IPS-18a (cell line): ENCODE measurements around the gene CADM2.

ENCODE experiments used
- H3K27ac ChIP-seq: one replicate; pipeline ENCODE4 v1.5.1; 2013; ENCODE audit warnings: low read length
- H3K27me3 ChIP-seq: one replicate; pipeline ENCODE4 v1.6.1; 2013; ENCODE audit warnings: mild to moderate bottlenecking, low read length; ENCODE audit not compliant: control insufficient read depth, insufficient read depth
- H3K36me3 ChIP-seq: one replicate; pipeline ENCODE4 v1.6.1; 2013; ENCODE audit warnings: low read depth, low read length; ENCODE audit not compliant: control insufficient read depth
- H3K4me1 ChIP-seq: one replicate; pipeline ENCODE4 v1.6.1; 2013; ENCODE audit warnings: low read depth, low read length; ENCODE audit not compliant: control insufficient read depth
- H3K4me3 ChIP-seq: one replicate; pipeline ENCODE4 v1.5.1; 2013; ENCODE audit warnings: low read length
- H3K9ac ChIP-seq: one replicate; pipeline ENCODE4 v1.6.1; 2013; ENCODE audit warnings: mild to moderate bottlenecking, low read length, moderate library complexity
- H3K9me3 ChIP-seq: one replicate; pipeline ENCODE4 v1.6.1; 2013; ENCODE audit warnings: low read depth, low read length; ENCODE audit not compliant: control insufficient read depth

CADM2 gene

GRCh38 chr3:85783291-85783690 lies 824.5 kb downstream of the CADM2 start:
- H3K4me1 ChIP-seq: no peaks in the 10 kb centered on the region
- H3K27me3 ChIP-seq: no peaks in the 10 kb centered on the region
- H3K9me3 ChIP-seq: no peaks in the 10 kb centered on the region
- H3K4me3 ChIP-seq: no peak overlapping the region
- H3K27ac ChIP-seq: no peak overlapping the region
- H3K9ac ChIP-seq: no peak overlapping the region
- H3K36me3 ChIP-seq: no peaks in the 10 kb centered on the region

GRCh38 chr3:85785766-85786165 lies 827.0 kb downstream of the CADM2 start:
- Histone ChIP-seq H3K4me3 (no peak overlapping the region), H3K4me1 (peaks cover 6% of the 10 kb centered on the region), H3K27me3 (no peaks in the 10 kb centered on the region), H3K36me3 (no peaks in the 10 kb centered on the region), H3K9me3 (no peaks in the 10 kb centered on the region), H3K27ac (no peak overlapping the region), H3K9ac (no peak overlapping the region)

- Histone ChIP-seq H3K36me3 (no peaks in the 10 kb centered on the region), H3K27ac (no peak overlapping the region), H3K27me3 (no peaks in the 10 kb centered on the region), H3K9ac (no peak overlapping the region), H3K4me3 (no peak overlapping the region), H3K9me3 (no peaks in the 10 kb centered on the region), H3K4me1 (peaks cover 6% of the 10 kb centered on the region)
Observed at GRCh38 chr3:85790445-85791030, 831.7 kb downstream of the CADM2 start.

GRCh38 chr3:85796140-85796539 lies 837.4 kb downstream of the CADM2 start:
- H3K9me3 ChIP-seq: no peaks in the 10 kb centered on the region
- H3K27me3 ChIP-seq: no peaks in the 10 kb centered on the region
- H3K27ac ChIP-seq: no peak overlapping the region
- H3K4me1 ChIP-seq: peaks cover 8% of the 10 kb centered on the region
- H3K4me3 ChIP-seq: no peak overlapping the region
- no peaks in the 10 kb centered on the region for H3K36me3 ChIP-seq
- no peak overlapping the region for H3K9ac ChIP-seq

- H3K27ac ChIP-seq: no peak overlapping the region
- peaks cover 7% of the 10 kb centered on the region for H3K4me1 ChIP-seq
- H3K27me3 ChIP-seq: no peaks in the 10 kb centered on the region
- no peaks in the 10 kb centered on the region for H3K9me3 ChIP-seq
- no peaks in the 10 kb centered on the region for H3K36me3 ChIP-seq
- H3K9ac ChIP-seq: no peak overlapping the region
- H3K4me3 ChIP-seq: no peak overlapping the region
Observed at GRCh38 chr3:85800676-85801075, 841.9 kb downstream of the CADM2 start.

GRCh38 chr3:85801955-85802354 lies 843.2 kb downstream of the CADM2 start:
- Histone ChIP-seq H3K27ac (no peak overlapping the region), H3K36me3 (no peaks in the 10 kb centered on the region), H3K9ac (no peak overlapping the region), H3K4me3 (no peak overlapping the region), H3K4me1 (no peaks in the 10 kb centered on the region), H3K27me3 (no peaks in the 10 kb centered on the region), H3K9me3 (no peaks in the 10 kb centered on the region)

- Histone ChIP-seq H3K4me1 (no peaks in the 10 kb centered on the region), H3K4me3 (no peak overlapping the region), H3K9me3 (no peaks in the 10 kb centered on the region), H3K27ac (no peak overlapping the region), H3K27me3 (no peaks in the 10 kb centered on the region), H3K9ac (no peak overlapping the region), H3K36me3 (no peaks in the 10 kb centered on the region)
Observed at GRCh38 chr3:85808755-85809154, 850.0 kb downstream of the CADM2 start.

GRCh38 chr3:85821130-85821756 lies 862.5 kb downstream of the CADM2 start:
- Histone ChIP-seq H3K4me1 (no peaks in the 10 kb centered on the region), H3K9ac (no peak overlapping the region), H3K27me3 (no peaks in the 10 kb centered on the region), H3K9me3 (no peaks in the 10 kb centered on the region), H3K4me3 (no peak overlapping the region), H3K27ac (no peak overlapping the region), H3K36me3 (no peaks in the 10 kb centered on the region)

GRCh38 chr3:85835857-85836440 lies 877.2 kb downstream of the CADM2 start:
- H3K27me3 ChIP-seq: no peaks in the 10 kb centered on the region
- H3K9me3 ChIP-seq: no peaks in the 10 kb centered on the region
- no peak overlapping the region for H3K4me3 ChIP-seq
- no peak overlapping the region for H3K9ac ChIP-seq
- H3K27ac ChIP-seq: no peak overlapping the region
- H3K36me3 ChIP-seq: no peaks in the 10 kb centered on the region
- peaks cover 8% of the 10 kb centered on the region for H3K4me1 ChIP-seq

- Histone ChIP-seq H3K4me1 (peaks cover 8% of the 10 kb centered on the region), H3K4me3 (no peak overlapping the region), H3K36me3 (no peaks in the 10 kb centered on the region), H3K27ac (no peak overlapping the region), H3K27me3 (no peaks in the 10 kb centered on the region), H3K9me3 (no peaks in the 10 kb centered on the region), H3K9ac (no peak overlapping the region)
Observed at GRCh38 chr3:85837402-85837801, 878.6 kb downstream of the CADM2 start.

GRCh38 chr3:85838921-85839320 lies 880.1 kb downstream of the CADM2 start:
- no peaks in the 10 kb centered on the region for H3K27me3 ChIP-seq
- H3K9ac ChIP-seq: no peak overlapping the region
- H3K27ac ChIP-seq: no peak overlapping the region
- H3K4me1 ChIP-seq: peaks cover 8% of the 10 kb centered on the region
- no peaks in the 10 kb centered on the region for H3K36me3 ChIP-seq
- H3K4me3 ChIP-seq: no peak overlapping the region
- H3K9me3 ChIP-seq: no peaks in the 10 kb centered on the region

- H3K27me3 ChIP-seq: no peaks in the 10 kb centered on the region
- H3K27ac ChIP-seq: no peak overlapping the region
- no peak overlapping the region for H3K4me3 ChIP-seq
- no peaks in the 10 kb centered on the region for H3K36me3 ChIP-seq
- H3K4me1 ChIP-seq: peaks cover 8% of the 10 kb centered on the region
- no peak overlapping the region for H3K9ac ChIP-seq
- no peaks in the 10 kb centered on the region for H3K9me3 ChIP-seq
Observed at GRCh38 chr3:85842081-85842480, 883.3 kb downstream of the CADM2 start.
